Trophoblast cell (in vitro differentiated cells and primary cell): ENCODE measurements around the gene ABCB9.

ENCODE experiments used
- DNase-seq, 2 donors: peaks; one replicate each; pipeline ENCODE4 v3.0.0-alpha.2; 2016
- H2AFZ ChIP-seq: 2 replicates; pipeline ENCODE4 v1.6.1; 2013; ENCODE audit warnings: low read length, moderate library complexity, mild to moderate bottlenecking; ENCODE audit not compliant: insufficient read depth, poor library complexity
- H2AK5ac ChIP-seq: 2 replicates; pipeline ENCODE4 v1.6.1; 2013; ENCODE audit warnings: mild to moderate bottlenecking, low read length
- H2BK120ac ChIP-seq: 2 replicates; pipeline ENCODE4 v1.6.1; 2013; ENCODE audit warnings: low read length, mild to moderate bottlenecking, moderate library complexity; ENCODE audit not compliant: insufficient read depth, poor library complexity
- H2BK12ac ChIP-seq: 2 replicates; pipeline ENCODE4 v1.6.1; 2013; ENCODE audit warnings: mild to moderate bottlenecking, low read length, moderate library complexity
- H2BK5ac ChIP-seq: 2 replicates; pipeline ENCODE4 v1.6.1; 2013; ENCODE audit warnings: low read length, low read depth, moderate library complexity, mild to moderate bottlenecking; ENCODE audit not compliant: poor library complexity
- H3K14ac ChIP-seq: 2 replicates; pipeline ENCODE4 v1.6.1; 2013; ENCODE audit warnings: mild to moderate bottlenecking, low read length
- H3K18ac ChIP-seq: 2 replicates; pipeline ENCODE4 v1.6.1; 2013; ENCODE audit warnings: mild to moderate bottlenecking, low read length
- H3K23ac ChIP-seq: 2 replicates; pipeline ENCODE4 v1.6.1; 2013; ENCODE audit warnings: low read length
- H3K27ac ChIP-seq: 2 replicates; pipeline ENCODE4 v1.5.1; 2013; ENCODE audit warnings: low read depth, mild to moderate bottlenecking, inconsistent platforms, low read length, moderate library complexity
- H3K27me3 ChIP-seq: 2 replicates; pipeline ENCODE4 v1.6.1; 2013; ENCODE audit warnings: inconsistent platforms, mild to moderate bottlenecking, low read length, moderate library complexity; ENCODE audit not compliant: insufficient read depth
- H3K36me3 ChIP-seq, 2 experiments: 1 replicate in 1 of 2; 2 replicates in 1 of 2; pipeline ENCODE4 v1.6.1; 2013; ENCODE audit warnings: low read length in 2 of 2, mild to moderate bottlenecking in 2 of 2, moderate library complexity in 1 of 2; ENCODE audit not compliant: insufficient read depth in 2 of 2, control insufficient read depth in 1 of 2
- H3K4ac ChIP-seq: 2 replicates; pipeline ENCODE4 v1.6.1; 2013; ENCODE audit warnings: low read depth, mild to moderate bottlenecking, low read length, moderate library complexity
- H3K4me1 ChIP-seq, 2 experiments: 1 replicate in 1 of 2; 2 replicates in 1 of 2; pipeline ENCODE4 v1.6.1; 2013; ENCODE audit warnings: low read length in 2 of 2, mild to moderate bottlenecking in 2 of 2, moderate library complexity in 1 of 2; ENCODE audit not compliant: insufficient read depth in 2 of 2, control insufficient read depth in 1 of 2
- H3K4me2 ChIP-seq: 2 replicates; pipeline ENCODE4 v1.6.1; 2013; ENCODE audit warnings: inconsistent platforms, mild to moderate bottlenecking, low read length, moderate library complexity
- H3K4me3 ChIP-seq: 2 replicates; pipeline ENCODE4 v1.5.1; 2013; ENCODE audit warnings: mild to moderate bottlenecking, low read depth, low read length, inconsistent platforms
- H3K79me1 ChIP-seq: one replicate; pipeline ENCODE4 v1.6.1; 2013; ENCODE audit warnings: low read length
- H3K79me2 ChIP-seq: 2 replicates; pipeline ENCODE4 v1.6.1; 2013; ENCODE audit warnings: low read length, mild to moderate bottlenecking; ENCODE audit not compliant: control insufficient read depth, insufficient read depth, poor library complexity
- H3K9ac ChIP-seq: 2 replicates; pipeline ENCODE4 v1.6.1; 2013; ENCODE audit warnings: mild to moderate bottlenecking, low read length
- H3K9me3 ChIP-seq: 2 replicates; pipeline ENCODE4 v1.6.1; 2013; ENCODE audit warnings: low read depth, mild to moderate bottlenecking, control low read depth, inconsistent platforms, low read length; ENCODE audit not compliant: insufficient read depth
- H4K12ac ChIP-seq: 2 replicates; pipeline ENCODE4 v1.6.1; 2013; ENCODE audit warnings: low read depth, mild to moderate bottlenecking, low read length, moderate library complexity
- H4K8ac ChIP-seq: 2 replicates; pipeline ENCODE4 v1.6.1; 2013; ENCODE audit warnings: low read depth, mild to moderate bottlenecking, low read length, moderate library complexity
- H4K91ac ChIP-seq: one replicate; pipeline ENCODE4 v1.6.1; 2013; ENCODE audit warnings: low read depth, mild to moderate bottlenecking, low read length, moderate library complexity
- WGBS: extraction: QIAGEN DNeasy Blood & Tissue Kit; methylation state at CpG from one replicate; pipeline ENCODE4 v1.1.7; 2013; ENCODE audit warnings: missing lambda C conversion rate; ENCODE audit not compliant: insufficient read length, insufficient coverage; ENCODE audit errors: extremely low coverage; 5-methylcytosine and 5-hydroxymethylcytosine counted together

Gene ABCB9

GRCh38 chr12:122984612-122985337 is 18.5 kb upstream of the ABCB9 start:
- no peak overlapping the region for H4K12ac ChIP-seq
- DNase-seq: peak in 1 of 2 donors; percentile 18
- no CpG with 5 or more reads among the region's 34 CpGs for WGBS
- H2BK12ac ChIP-seq: no peak overlapping the region
- no peak overlapping the region for H2BK120ac ChIP-seq
- H3K27ac ChIP-seq: no peak overlapping the region
- no peak overlapping the region for H3K4ac ChIP-seq
- no peak overlapping the region for H2AK5ac ChIP-seq
- peaks cover 14% of the 10 kb centered on the region for H3K79me2 ChIP-seq
- peaks cover 18 to 20% of the 10 kb centered on the region in 2 experiments for H3K36me3 ChIP-seq
- H4K8ac ChIP-seq: no peak overlapping the region
- no peak overlapping the region for H2BK5ac ChIP-seq
- no peak overlapping the region for H3K14ac ChIP-seq
- H3K4me2 ChIP-seq: no peak overlapping the region
- H3K27me3 ChIP-seq: no peaks in the 10 kb centered on the region
- no peak overlapping the region for H4K91ac ChIP-seq
- no peak overlapping the region for H3K4me3 ChIP-seq
- no peak overlapping the region for H2AFZ ChIP-seq
- no peak overlapping the region for H3K18ac ChIP-seq
- H3K79me1 ChIP-seq: peaks cover 14% of the 10 kb centered on the region
- no peak overlapping the region for H3K23ac ChIP-seq
- no peaks in the 10 kb centered on the region for H3K9me3 ChIP-seq
- no peak overlapping the region for H3K9ac ChIP-seq
- H3K4me1 ChIP-seq: peaks cover 9 to 11% of the 10 kb centered on the region in 2 experiments

- no peak overlapping the region for H3K9ac ChIP-seq
- H3K4me2 ChIP-seq: no peak overlapping the region
- H3K27ac ChIP-seq: no peak overlapping the region
- H3K4me3 ChIP-seq: no peak overlapping the region
- no peak overlapping the region for H4K91ac ChIP-seq
- H2BK120ac ChIP-seq: no peak overlapping the region
- no peak overlapping the region for H2BK5ac ChIP-seq
- no peak overlapping the region for H2BK12ac ChIP-seq
- peaks cover 14% of the 10 kb centered on the region for H3K79me2 ChIP-seq
- no peak for DNase-seq
- H2AFZ ChIP-seq: no peak overlapping the region
- H3K18ac ChIP-seq: no peak overlapping the region
- no peak overlapping the region for H4K8ac ChIP-seq
- H2AK5ac ChIP-seq: no peak overlapping the region
- no CpG with 5 or more reads among the region's 9 CpGs for WGBS
- peaks cover 16 to 18% of the 10 kb centered on the region in 2 experiments for H3K4me1 ChIP-seq
- H3K9me3 ChIP-seq: no peaks in the 10 kb centered on the region
- H4K12ac ChIP-seq: no peak overlapping the region
- no peak overlapping the region for H3K4ac ChIP-seq
- H3K79me1 ChIP-seq: peaks cover 14% of the 10 kb centered on the region
- H3K23ac ChIP-seq: no peak overlapping the region
- no peak overlapping the region for H3K14ac ChIP-seq
- H3K27me3 ChIP-seq: no peaks in the 10 kb centered on the region
- H3K36me3 ChIP-seq: peaks cover 21 to 22% of the 10 kb centered on the region in 2 experiments
Observed at GRCh38 chr12:122983789-122984515, 17.7 kb upstream of the ABCB9 start.

- Histone ChIP-seq H3K14ac (no peak overlapping the region), H3K4me3 (no peak overlapping the region), H2BK5ac (no peak overlapping the region), H3K4ac (no peak overlapping the region), H3K4me1 (peaks cover 16 to 18% of the 10 kb centered on the region in 2 experiments), H2AFZ (no peak overlapping the region), H3K27ac (no peak overlapping the region), H3K79me1 (peaks cover 14% of the 10 kb centered on the region), H2BK12ac (no peak overlapping the region), H3K79me2 (peaks cover 14% of the 10 kb centered on the region), H4K12ac (no peak overlapping the region), H2AK5ac (no peak overlapping the region), H4K8ac (no peak overlapping the region), H3K36me3 (peaks cover 28 to 30% of the 10 kb centered on the region in 2 experiments), H4K91ac (no peak overlapping the region), H3K18ac (no peak overlapping the region), H3K9me3 (no peaks in the 10 kb centered on the region), H3K9ac (no peak overlapping the region), H3K4me2 (no peak overlapping the region), H3K23ac (no peak overlapping the region), H2BK120ac (no peak overlapping the region), H3K27me3 (no peaks in the 10 kb centered on the region)
- no CpG with 5 or more reads among the region's 21 CpGs for WGBS
- DNase-seq: no peak
Observed at GRCh38 chr12:122982963-122983788, 16.9 kb upstream of the ABCB9 start.

- H3K27me3 ChIP-seq: no peaks in the 10 kb centered on the region
- no peak overlapping the region for H2AK5ac ChIP-seq
- no peak overlapping the region for H3K18ac ChIP-seq
- no peak overlapping the region for H4K91ac ChIP-seq
- H4K8ac ChIP-seq: no peak overlapping the region
- no peak overlapping the region for H2BK5ac ChIP-seq
- H3K9ac ChIP-seq: no peak overlapping the region
- no peak overlapping the region for H2BK120ac ChIP-seq
- WGBS: no CpG with 5 or more reads among the region's 11 CpGs
- H3K79me1 ChIP-seq: peaks cover 14% of the 10 kb centered on the region
- H4K12ac ChIP-seq: no peak overlapping the region
- no peak overlapping the region for H3K14ac ChIP-seq
- H3K4ac ChIP-seq: no peak overlapping the region
- H3K4me2 ChIP-seq: peak overlapping the region; percentile 1
- peaks cover 31 to 35% of the 10 kb centered on the region in 2 experiments for H3K36me3 ChIP-seq
- no peaks in the 10 kb centered on the region for H3K9me3 ChIP-seq
- DNase-seq: no peak
- peaks cover 14% of the 10 kb centered on the region for H3K79me2 ChIP-seq
- no peak overlapping the region for H3K27ac ChIP-seq
- H3K4me3 ChIP-seq: no peak overlapping the region
- H2AFZ ChIP-seq: no peak overlapping the region
- no peak overlapping the region for H2BK12ac ChIP-seq
- H3K4me1 ChIP-seq: peaks cover 16 to 18% of the 10 kb centered on the region in 2 experiments
- H3K23ac ChIP-seq: no peak overlapping the region
Observed at GRCh38 chr12:122982477-122982815, 16.2 kb upstream of the ABCB9 start.
